Muscle layer of duodenum (tissue), 2 donors: ENCODE data around the gene ASIC3.

Experiments
- H3K27ac ChIP-seq: one replicate; pipeline ENCODE4 v1.7.0; 2013; ENCODE audit warnings: mild to moderate bottlenecking, low read length
- H3K27me3 ChIP-seq: one replicate; pipeline ENCODE4 v1.7.0; 2013; ENCODE audit warnings: low read depth, mild to moderate bottlenecking, control low read depth, low read length
- H3K36me3 ChIP-seq, 2 donors: one replicate each; pipeline ENCODE4 v1.7.0; 2013; ENCODE audit warnings: low read length in 2 of 2, control low read depth in 1 of 2, mild to moderate bottlenecking in 1 of 2; ENCODE audit not compliant: insufficient read depth in 2 of 2, control insufficient read depth in 1 of 2
- H3K4me1 ChIP-seq, 2 donors: one replicate each; pipeline ENCODE4 v1.7.0; 2013; ENCODE audit warnings: low read length in 2 of 2, mild to moderate bottlenecking in 2 of 2, control low read depth in 1 of 2, moderate library complexity in 1 of 2; ENCODE audit not compliant: insufficient read depth in 2 of 2, control insufficient read depth in 1 of 2
- H3K4me3 ChIP-seq, 2 donors: one replicate each; pipeline ENCODE4 v1.7.0; 2013; ENCODE audit warnings: low read length in 2 of 2, low read depth in 1 of 2, mild to moderate bottlenecking in 1 of 2
- H3K9me3 ChIP-seq, 2 donors: one replicate each; pipeline ENCODE4 v1.7.0; 2013; ENCODE audit warnings: low read length in 2 of 2, control low read depth in 1 of 2, mild to moderate bottlenecking in 1 of 2; ENCODE audit not compliant: control insufficient read depth in 1 of 2
- donor health status: healthy.

ASIC3 gene

GRCh38 chr7:151014950-151015349, 33.4 kb upstream of the ASIC3 start:
- Histone ChIP-seq H3K27me3 (peaks cover 20% of the 10 kb centered on the region), H3K36me3 (no peaks in the 10 kb centered on the region), H3K4me1 (peaks cover 6 to 34% of the 10 kb centered on the region in 2 donors)

GRCh38 chr7:151015967-151016366, 32.4 kb upstream of the ASIC3 start:
- Histone ChIP-seq H3K27me3 (peaks cover 25% of the 10 kb centered on the region), H3K4me1 (peaks cover 6 to 26% of the 10 kb centered on the region in 2 donors), H3K27ac (no peak overlapping the region), H3K36me3 (no peaks in the 10 kb centered on the region), H3K9me3 (no peaks in the 10 kb centered on the region), H3K4me3 (no peak overlapping the region)

More at GRCh38 chr7:151014950-151015349, 33.4 kb upstream of the ASIC3 start:
- H3K9me3 ChIP-seq: no peaks in the 10 kb centered on the region
- no peak overlapping the region for H3K27ac ChIP-seq
- no peak overlapping the region for H3K4me3 ChIP-seq

GRCh38 chr7:151016505-151016904, 31.8 kb upstream of the ASIC3 start:
- Histone ChIP-seq H3K4me1 (peaks cover 6 to 26% of the 10 kb centered on the region in 2 donors), H3K36me3 (no peaks in the 10 kb centered on the region), H3K27ac (no peak overlapping the region), H3K9me3 (no peaks in the 10 kb centered on the region), H3K4me3 (no peak overlapping the region), H3K27me3 (peaks cover 25% of the 10 kb centered on the region)

GRCh38 chr7:151016942-151017341, 31.4 kb upstream of the ASIC3 start:
- no peak overlapping the region for H3K4me3 ChIP-seq
- peaks cover 6 to 26% of the 10 kb centered on the region in 2 donors for H3K4me1 ChIP-seq
- no peak overlapping the region for H3K27ac ChIP-seq
- H3K36me3 ChIP-seq: no peaks in the 10 kb centered on the region
- H3K27me3 ChIP-seq: peaks cover 25% of the 10 kb centered on the region
- H3K9me3 ChIP-seq: no peaks in the 10 kb centered on the region

- H3K36me3 ChIP-seq: no peaks in the 10 kb centered on the region
- no peaks in the 10 kb centered on the region for H3K9me3 ChIP-seq
- H3K4me3 ChIP-seq: no peak overlapping the region
- no peak overlapping the region for H3K27ac ChIP-seq
- peaks cover 6 to 26% of the 10 kb centered on the region in 2 donors for H3K4me1 ChIP-seq
- peaks cover 21% of the 10 kb centered on the region for H3K27me3 ChIP-seq
These were observed 30.9 kb upstream of the ASIC3 start for GRCh38 chr7:151017370-151017952.

GRCh38 chr7:151017953-151018420, 30.3 kb upstream of the ASIC3 start:
- Histone ChIP-seq H3K4me3 (peak overlapping the region; percentile 11 to 50), H3K4me1 (peaks cover under 1 to 21% of the 10 kb centered on the region in 2 donors), H3K9me3 (no peaks in the 10 kb centered on the region), H3K27me3 (peaks cover 20% of the 10 kb centered on the region), H3K27ac (no peak overlapping the region), H3K36me3 (no peaks in the 10 kb centered on the region)

GRCh38 chr7:151018421-151019129, 29.8 kb upstream of the ASIC3 start:
- Histone ChIP-seq H3K4me1 (peaks cover 0 to 15% of the 10 kb centered on the region in 2 donors), H3K36me3 (no peaks in the 10 kb centered on the region), H3K27ac (no peak overlapping the region), H3K9me3 (no peaks in the 10 kb centered on the region), H3K4me3 (peak overlapping the region; percentile 11 to 50), H3K27me3 (peaks cover 20% of the 10 kb centered on the region)

- Histone ChIP-seq H3K4me3 (peak overlapping the region in 1 of 2 donors; percentile 48), H3K27me3 (peaks cover 20% of the 10 kb centered on the region)
These were observed 29.2 kb upstream of the ASIC3 start for GRCh38 chr7:151019130-151019447.

GRCh38 chr7:151020231-151020630, 28.1 kb upstream of the ASIC3 start:
- Histone ChIP-seq H3K36me3 (no peaks in the 10 kb centered on the region), H3K4me1 (peaks cover 0 to 9% of the 10 kb centered on the region in 2 donors), H3K4me3 (no peak overlapping the region), H3K27me3 (peaks cover 20% of the 10 kb centered on the region), H3K27ac (no peak overlapping the region), H3K9me3 (no peaks in the 10 kb centered on the region)

More at GRCh38 chr7:151019130-151019447, 29.2 kb upstream of the ASIC3 start:
- H3K4me1 ChIP-seq: peaks cover 0 to 10% of the 10 kb centered on the region in 2 donors
- H3K36me3 ChIP-seq: no peaks in the 10 kb centered on the region
- no peak overlapping the region for H3K27ac ChIP-seq
- no peaks in the 10 kb centered on the region for H3K9me3 ChIP-seq

GRCh38 chr7:151023232-151023631, 25.1 kb upstream of the ASIC3 start:
- Histone ChIP-seq H3K4me3 (no peak overlapping the region), H3K27me3 (peaks cover 15% of the 10 kb centered on the region), H3K9me3 (no peaks in the 10 kb centered on the region), H3K27ac (no peak overlapping the region), H3K36me3 (no peaks in the 10 kb centered on the region), H3K4me1 (peaks cover 0 to 4% of the 10 kb centered on the region in 2 donors)

GRCh38 chr7:151024435-151025056, 23.8 kb upstream of the ASIC3 start, which contains the start of gene ATG9B:
ATG9B (minus strand) TSS chr7:151024494; CDS start chr7:151024423, 71 bp downstream.
- peaks cover 0 to 7% of the 10 kb centered on the region in 2 donors for H3K4me1 ChIP-seq
- H3K27me3 ChIP-seq: peaks cover 8% of the 10 kb centered on the region
- no peak within 1 kb of the TSS for H3K27ac ChIP-seq
- no peak within 1 kb of the TSS for H3K4me3 ChIP-seq
- no peaks in the 10 kb centered on the region for H3K9me3 ChIP-seq
- H3K36me3 ChIP-seq: no peaks in the 10 kb centered on the region
